ENCODE results near the gene DDX31. TPM values are rescaled to one million over a fixed set of nuclear protein-coding genes. Genes with fewer than 3 reads are reported as not detected.

DDX31 gene
- total RNA-seq, 1 experiment from 2014 or later = 19.2 TPM

GRCh38 chr9:132579427-132579798 is 90.4 kb downstream of the DDX31 start:
- Histone ChIP-seq H3K36me3 (ENCODE audit: low read depth) (no peaks in the 10 kb centered on the region), H3F3A (ENCODE audit: insufficient read depth, low read depth) (no peaks in the 10 kb centered on the region), H3K9me3 (ENCODE audit: insufficient read depth, low read depth) (no peaks in the 10 kb centered on the region), H3K4me1 (replicated peaks; ENCODE audit: insufficient read depth) (no peaks in the 10 kb centered on the region), H4K20me1 (ENCODE audit: insufficient read depth) (peaks cover 3% of the 10 kb centered on the region; the same call in 1 of the 2 replicates), H3K4me3 (no peak overlapping the region), H3K9me2 (ENCODE audit: insufficient read depth) (no peaks in the 10 kb centered on the region), H3K79me2 (ENCODE audit: low read depth) (no peaks in the 10 kb centered on the region), H2AFZ (no peak overlapping the region), H3K27ac (no peak overlapping the region), H3K4me2 (no peak overlapping the region), H3K27me3 (ENCODE audit: insufficient read depth, low read depth) (peaks cover 62% of the 10 kb centered on the region)
- no peak for DNase-seq
- TF ChIP-seq CTCF (conservative IDR thresholded peaks at IDR 0.05) = no peak
- no peak for TF ChIP-seq EZH2 (IDR thresholded peaks at IDR 0.05; ENCODE audit: low read depth)
- ChIA-PET POLR2A (ENCODE audit: unreplicated experiment) (no interaction called here), CTCF (no interaction called here)
- intact Hi-C loops (cut with micrococcal nuclease; ENCODE audit: unreplicated experiment) = loop anchor here (5.0 kb wide), 1 partner anchor 812 kb away; no protein-coding TSS in a partner anchor
- BruUV-seq (replicated peaks) = no TSS peak

- Histone ChIP-seq H3F3A (ENCODE audit: insufficient read depth, low read depth) (no peaks in the 10 kb centered on the region), H3K4me3 (no peak overlapping the region), H3K27ac (no peak overlapping the region), H2AFZ (no peak overlapping the region), H3K9me3 (ENCODE audit: insufficient read depth, low read depth) (no peaks in the 10 kb centered on the region), H3K27me3 (ENCODE audit: insufficient read depth, low read depth) (peaks cover 64% of the 10 kb centered on the region), H3K4me1 (replicated peaks; ENCODE audit: insufficient read depth) (no peaks in the 10 kb centered on the region), H3K79me2 (ENCODE audit: low read depth) (no peaks in the 10 kb centered on the region), H3K4me2 (no peak overlapping the region), H3K9me2 (ENCODE audit: insufficient read depth) (no peaks in the 10 kb centered on the region), H4K20me1 (ENCODE audit: insufficient read depth) (peaks cover 3% of the 10 kb centered on the region; the same call in 1 of the 2 replicates), H3K36me3 (ENCODE audit: low read depth) (no peaks in the 10 kb centered on the region)
- ChIA-PET CTCF (no interaction called here), POLR2A (ENCODE audit: unreplicated experiment) (no interaction called here)
- intact Hi-C loops (cut with micrococcal nuclease; ENCODE audit: unreplicated experiment) = loop anchor here (5.0 kb wide), 1 partner anchor 811 kb away; no protein-coding TSS in a partner anchor
- TF ChIP-seq EZH2 (IDR thresholded peaks at IDR 0.05; ENCODE audit: low read depth) = no peak
- no peak for TF ChIP-seq CTCF (conservative IDR thresholded peaks at IDR 0.05)
- BruUV-seq (replicated peaks) = no TSS peak
- no peak for DNase-seq
Observed at GRCh38 chr9:132578367-132578932, 91.3 kb downstream of the DDX31 start.

DNA sequence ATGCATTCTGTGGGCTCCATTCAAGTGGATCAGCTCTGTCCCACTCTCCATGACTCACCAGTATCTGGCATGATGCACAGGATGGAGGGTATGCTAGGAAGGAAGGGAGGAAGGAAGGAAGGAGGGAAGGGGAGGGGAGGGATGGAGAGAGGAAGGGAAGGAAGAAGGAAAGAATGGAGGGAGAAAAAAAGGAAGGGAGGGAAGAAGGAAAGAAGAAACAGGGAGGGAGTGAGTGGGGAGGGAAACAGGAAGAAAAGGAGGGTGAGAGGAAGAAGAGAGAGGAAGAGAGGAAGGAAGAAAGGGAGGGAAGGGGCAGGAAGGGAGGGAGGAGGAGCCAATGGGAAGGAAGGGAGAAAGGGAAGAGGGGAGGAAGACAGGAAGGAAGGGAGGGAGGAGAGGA is 92.7 kb downstream of the DDX31 start:
- no peak overlapping the region for H2AFZ ChIP-seq
- H3K9me3 ChIP-seq (ENCODE audit: insufficient read depth, low read depth) = no peaks in the 10 kb centered on the region
- H4K20me1 ChIP-seq (ENCODE audit: insufficient read depth) = peaks cover 3% of the 10 kb centered on the region; the same call in 1 of the 2 replicates
- no peak overlapping the region for H3K4me3 ChIP-seq
- no peaks in the 10 kb centered on the region for H3K9me2 ChIP-seq (ENCODE audit: insufficient read depth)
- H3K36me3 ChIP-seq (ENCODE audit: low read depth) = no peaks in the 10 kb centered on the region
- H3K79me2 ChIP-seq (ENCODE audit: low read depth) = no peaks in the 10 kb centered on the region
- no peak for TF ChIP-seq EZH2 (IDR thresholded peaks at IDR 0.05; ENCODE audit: low read depth)
- H3K27me3 ChIP-seq (ENCODE audit: insufficient read depth, low read depth) = peaks cover 73% of the 10 kb centered on the region
- no peaks in the 10 kb centered on the region for H3K4me1 ChIP-seq (replicated peaks; ENCODE audit: insufficient read depth)
- no peaks in the 10 kb centered on the region for H3F3A ChIP-seq (ENCODE audit: insufficient read depth, low read depth)
- H3K27ac ChIP-seq = no peak overlapping the region
- BruUV-seq (replicated peaks) = no TSS peak
- no peak overlapping the region for H3K4me2 ChIP-seq
- CTCF ChIA-PET = interaction anchor here (0.5 kb wide), 1 partner anchor 605 kb away, joined by 3 read pairs; no protein-coding TSS in a partner anchor
- no peak for DNase-seq
- POLR2A ChIA-PET (ENCODE audit: unreplicated experiment) = no interaction called here
- intact Hi-C loops (cut with micrococcal nuclease; ENCODE audit: unreplicated experiment) = loop anchor here (5.0 kb wide), 1 partner anchor 810 kb away; no protein-coding TSS in a partner anchor

Measured in PC-9 (cell line).